Bronchial epithelial cell (primary cell): ENCODE data around the gene SF3B5. TPM values are rescaled to one million over a fixed set of nuclear protein-coding genes. Genes with fewer than 3 reads are reported as not detected.

Source experiments
- DNase-seq: peaks from one replicate; pipeline ENCODE4 v3.0.0-alpha.2; 2010; ENCODE audit warnings: low read depth
- FAIRE-seq: peaks from 2 replicates; lab custom pipeline; 2011; peaks lifted over from hg19 to GRCh38; lab: Jason Lieb, UNC
- H3K27me3 ChIP-seq: 2 replicates; pipeline ENCODE4 v1.5.1; 2011; ENCODE audit warnings: low read length; ENCODE audit not compliant: control insufficient read depth, insufficient read depth
- H3K36me3 ChIP-seq: 2 replicates; pipeline ENCODE4 v1.5.1; 2011; ENCODE audit warnings: low read length; ENCODE audit not compliant: control insufficient read depth, insufficient read depth
- H3K4me3 ChIP-seq: 2 replicates; pipeline ENCODE4 v1.5.1; 2011; ENCODE audit warnings: mild to moderate bottlenecking, low read depth, low read length, control low read depth
- CTCF ChIP-seq: IDR thresholded peaks from 2 replicates; pipeline ENCODE4 v1.5.1; 2011; ENCODE audit warnings: mild to moderate bottlenecking, moderate library complexity, low read length, control low read depth, inconsistent platforms; ENCODE audit not compliant: insufficient read depth, severe bottlenecking
- total RNA-seq: library from RNA; depleted of rRNA; stranded (reverse); fragments of >200 nt; gene quantifications from 2 replicates; pipeline ENCODE4 v1.2.1, GENCODE V29; 2014

SF3B5 gene
- total RNA-seq, 1 donor from 2014 or later = 113 TPM

- FAIRE-seq (no peak), DNase-seq (no peak)
- H3K4me3 ChIP-seq = no peak overlapping the region
- no peak for TF ChIP-seq CTCF
- H3K27me3 ChIP-seq = peaks cover 8% of the 10 kb centered on the region
- no peaks in the 10 kb centered on the region for H3K36me3 ChIP-seq
Observed at GRCh38 chr6:144062786-144063185, 32.6 kb downstream of the SF3B5 start.

- TF ChIP-seq CTCF = no peak
- Histone ChIP-seq H3K4me3 (no peak overlapping the region), H3K36me3 (no peaks in the 10 kb centered on the region), H3K27me3 (peaks cover 2% of the 10 kb centered on the region)
- FAIRE-seq (no peak), DNase-seq (no peak)
Observed at GRCh38 chr6:144059139-144059538, 36.2 kb downstream of the SF3B5 start.

GRCh38 chr6:144055121-144055931 lies 40.0 kb downstream of the SF3B5 start:
- H3K27me3 ChIP-seq = no peaks in the 10 kb centered on the region
- FAIRE-seq = no peak
- no peak overlapping the region for H3K4me3 ChIP-seq
- no peaks in the 10 kb centered on the region for H3K36me3 ChIP-seq
- DNase-seq = no peak
- TF ChIP-seq CTCF = no peak

GRCh38 chr6:144053601-144054000 lies 41.8 kb downstream of the SF3B5 start:
- TF ChIP-seq CTCF = no peak
- no peak overlapping the region for H3K4me3 ChIP-seq
- no peak for DNase-seq
- H3K36me3 ChIP-seq = no peaks in the 10 kb centered on the region
- FAIRE-seq = no peak
- no peaks in the 10 kb centered on the region for H3K27me3 ChIP-seq

- no peak for TF ChIP-seq CTCF
- no peaks in the 10 kb centered on the region for H3K27me3 ChIP-seq
- H3K36me3 ChIP-seq = no peaks in the 10 kb centered on the region
- no peak overlapping the region for H3K4me3 ChIP-seq
- FAIRE-seq (no peak), DNase-seq (no peak)
Observed at GRCh38 chr6:144052488-144052887, 42.9 kb downstream of the SF3B5 start.

GRCh38 chr6:144049386-144049785 lies 46.0 kb downstream of the SF3B5 start:
- no peak for FAIRE-seq
- Histone ChIP-seq H3K4me3 (no peak overlapping the region), H3K36me3 (no peaks in the 10 kb centered on the region), H3K27me3 (no peaks in the 10 kb centered on the region)
- TF ChIP-seq CTCF = no peak
- no peak for DNase-seq
